ENCODE results near the gene ADGRA3.
"Not testable (repeated sequence)": the region's sequence is repeated elsewhere in the genome, so short reads cannot be mapped to it uniquely, and the experiment has no call there.

Gene ADGRA3

GRCh38 chr4:22428441-22428840 is 87.4 kb downstream of the ADGRA3 start:
- no peak for DNase-seq

- no peak for DNase-seq
Observed at GRCh38 chr4:22427675-22428074, 88.2 kb downstream of the ADGRA3 start.

- DNase-seq, result no peak
Observed at GRCh38 chr4:22420291-22420690, 95.6 kb downstream of the ADGRA3 start.

- no peak for DNase-seq
Observed at GRCh38 chr4:22417408-22417807, 98.5 kb downstream of the ADGRA3 start.

GRCh38 chr4:22416403-22416802 is 99.5 kb downstream of the ADGRA3 start:
- DNase-seq, result no peak

- DNase-seq, result no peak
Observed at GRCh38 chr4:22414833-22415232, 101.0 kb downstream of the ADGRA3 start.

- no peak for DNase-seq
Observed at GRCh38 chr4:22413471-22413870, 102.4 kb downstream of the ADGRA3 start.

- no peak for DNase-seq
Observed at GRCh38 chr4:22412013-22412412, 103.9 kb downstream of the ADGRA3 start.

- DNase-seq, result peak; percentile 30
Observed at GRCh38 chr4:22410645-22411247, 105.1 kb downstream of the ADGRA3 start.

- no peak for DNase-seq
Observed at GRCh38 chr4:22408474-22408873, 107.4 kb downstream of the ADGRA3 start.

- DNase-seq, result no peak
Observed at GRCh38 chr4:22407361-22407760, 108.5 kb downstream of the ADGRA3 start.

GRCh38 chr4:22398671-22399070 is 117.2 kb downstream of the ADGRA3 start:
- DNase-seq, result no peak

GRCh38 chr4:22391551-22391950 is 124.3 kb downstream of the ADGRA3 start:
- no peak for DNase-seq

- DNase-seq, result peak; percentile 35
Observed at GRCh38 chr4:22389240-22389870, 126.5 kb downstream of the ADGRA3 start.

- no peak for DNase-seq
Observed at GRCh38 chr4:22385611-22386011, 130.3 kb downstream of the ADGRA3 start.

- DNase-seq, result no peak
Observed at GRCh38 chr4:22384154-22384553, 131.7 kb downstream of the ADGRA3 start.

- not testable (repeated sequence) for DNase-seq
Observed at GRCh38 chr4:22382216-22382615, 133.7 kb downstream of the ADGRA3 start.

- no peak for DNase-seq
Observed at GRCh38 chr4:22372986-22373385, 142.9 kb downstream of the ADGRA3 start.

- no peak for DNase-seq
Observed at GRCh38 chr4:22369901-22370562, 145.8 kb downstream of the ADGRA3 start.

GRCh38 chr4:22363787-22364186 is 152.1 kb downstream of the ADGRA3 start:
- no peak for DNase-seq

GRCh38 chr4:22363036-22363435 is 152.8 kb downstream of the ADGRA3 start:
- DNase-seq, result no peak

- peak; percentile 13 for DNase-seq
Observed at GRCh38 chr4:22356987-22357596, 158.8 kb downstream of the ADGRA3 start.

- no peak for DNase-seq
Observed at GRCh38 chr4:22348410-22348809, 167.5 kb downstream of the ADGRA3 start.

- DNase-seq, result no peak
Observed at GRCh38 chr4:22345678-22346077, 170.2 kb downstream of the ADGRA3 start.

All from NCI-H510A treated with DMSO at 0.1 percent for 48 hours (cell line).